Activated CD4-positive, alpha-beta T cell treated with anti-CD3 and anti-CD28 coated beads for 48 hours (primary cell): ENCODE results near the gene GRIA1.

ENCODE experiments used
- DNase-seq: peaks from one replicate; pipeline ENCODE4 v3.0.0-alpha.2; 2020

GRIA1 gene

DNA sequence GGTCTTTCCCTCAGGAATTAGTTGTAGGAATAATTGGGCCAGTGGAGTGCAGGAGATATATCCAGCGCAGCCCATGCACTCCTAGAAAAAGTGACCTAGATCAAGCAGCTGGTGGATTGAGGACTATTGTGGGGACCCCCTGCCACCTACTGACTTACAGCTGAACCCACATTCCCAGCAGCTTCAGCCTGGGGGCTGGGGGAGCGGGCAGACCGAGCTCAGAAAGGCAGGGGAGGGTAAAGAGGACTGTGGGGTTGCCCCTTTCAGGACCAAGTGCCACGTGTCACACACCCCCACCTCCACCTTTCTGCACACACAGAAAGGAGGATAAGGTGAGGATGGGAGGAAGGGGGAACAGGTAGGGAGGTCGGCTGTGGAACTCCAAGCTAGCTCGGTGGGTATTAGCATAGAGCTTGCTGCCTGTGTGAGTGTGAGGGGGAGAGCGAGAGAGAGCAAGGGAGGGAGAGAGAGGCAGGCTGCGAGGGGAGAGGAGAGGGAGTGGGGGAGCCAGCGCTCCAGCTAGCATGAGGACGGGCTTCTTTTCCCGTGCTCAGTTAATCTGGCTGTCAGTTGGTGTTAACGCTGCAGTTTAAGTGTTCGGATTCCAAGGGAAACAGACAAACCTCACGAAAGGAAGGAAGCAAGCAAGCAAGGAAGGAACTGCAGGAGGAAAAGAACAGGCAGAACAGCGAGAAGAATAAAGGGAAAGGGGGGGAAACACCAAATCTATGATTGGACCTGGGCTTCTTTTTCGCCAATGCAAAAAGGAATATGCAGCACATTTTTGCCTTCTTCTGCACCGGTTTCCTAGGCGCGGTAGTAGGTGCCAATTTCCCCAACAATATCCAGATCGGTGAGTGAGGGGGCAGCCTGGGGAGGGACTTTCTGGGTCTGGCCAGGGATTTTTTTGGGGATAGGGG lies at the start of gene GRIA1:
Gene GRIA1, plus strand, starts transcription at position 553 of the 920 bp plus-strand sequence.
- no peak for DNase-seq

DNA sequence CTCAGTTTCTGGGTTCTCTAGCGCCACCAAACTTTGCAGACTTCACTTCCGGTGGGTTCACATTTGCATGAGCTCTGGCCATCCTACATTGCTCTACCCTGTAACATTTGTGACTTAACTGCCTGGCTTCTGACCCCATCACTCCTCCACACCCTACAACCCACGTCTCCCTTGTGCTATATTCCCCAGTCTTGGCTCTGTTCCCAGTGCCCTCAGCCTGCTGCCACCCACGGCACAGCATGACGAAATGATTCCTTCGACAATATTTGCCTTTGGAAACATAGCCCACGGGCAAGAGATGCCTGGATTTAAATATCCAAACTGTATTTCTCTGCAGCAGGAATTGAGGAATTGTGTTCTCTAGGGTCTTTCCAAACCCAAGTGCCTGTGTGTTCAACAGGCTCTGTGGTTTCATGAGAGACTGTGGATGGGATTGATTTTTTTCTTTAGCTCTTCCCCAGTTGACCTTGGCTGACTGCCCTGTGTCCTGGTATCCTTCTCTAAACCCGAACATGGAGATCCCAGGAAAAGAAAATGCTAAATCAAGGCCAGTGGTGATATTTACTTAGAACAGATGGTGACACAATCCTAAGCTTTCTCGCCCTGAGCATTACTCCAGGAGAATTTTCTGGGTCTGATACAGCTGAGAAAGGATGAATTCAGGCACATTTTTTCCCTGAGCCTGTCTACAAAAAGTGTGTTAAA lies 44.4 kb upstream of the GRIA1 start:
- DNase-seq: no peak

DNA sequence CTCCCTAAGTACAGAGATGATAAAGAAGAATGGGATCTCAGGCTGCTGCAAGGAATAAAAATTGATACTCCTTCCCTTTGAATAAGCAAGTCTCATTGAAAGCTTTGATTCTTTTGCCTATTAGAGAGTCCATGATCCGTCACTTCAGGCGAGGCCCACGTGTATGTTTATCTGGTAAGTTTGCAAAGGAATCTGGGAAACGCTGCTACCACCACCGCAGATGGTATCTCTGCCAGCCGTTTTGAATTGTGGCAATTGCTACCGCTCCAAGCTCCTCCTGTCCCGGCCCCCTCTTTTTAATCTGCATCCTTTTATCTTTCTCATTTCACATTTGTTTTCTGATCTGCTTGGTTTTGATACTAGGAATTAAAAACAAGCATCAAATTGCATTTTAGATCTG lies 42.9 kb upstream of the GRIA1 start:
- no peak for DNase-seq

DNA sequence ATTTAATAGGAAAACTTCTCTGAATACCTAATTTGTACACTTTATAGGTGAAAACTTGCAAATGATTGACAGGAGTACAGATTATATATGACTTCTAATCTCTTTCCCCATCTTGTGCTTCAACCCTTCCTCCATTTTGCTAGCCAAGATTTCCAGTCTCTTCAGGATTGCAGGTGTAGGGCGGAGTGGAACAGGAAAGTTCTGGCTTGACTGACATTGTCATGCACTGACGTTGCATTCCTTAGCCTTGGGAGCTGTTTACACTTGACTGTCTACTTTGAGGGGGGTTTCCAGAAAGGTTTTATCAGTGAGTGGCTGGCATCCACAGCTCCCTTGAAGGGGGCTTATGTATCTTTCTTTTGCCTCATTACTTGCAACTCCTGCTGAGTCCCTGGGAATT lies 34.1 kb upstream of the GRIA1 start:
- DNase-seq: no peak

DNA sequence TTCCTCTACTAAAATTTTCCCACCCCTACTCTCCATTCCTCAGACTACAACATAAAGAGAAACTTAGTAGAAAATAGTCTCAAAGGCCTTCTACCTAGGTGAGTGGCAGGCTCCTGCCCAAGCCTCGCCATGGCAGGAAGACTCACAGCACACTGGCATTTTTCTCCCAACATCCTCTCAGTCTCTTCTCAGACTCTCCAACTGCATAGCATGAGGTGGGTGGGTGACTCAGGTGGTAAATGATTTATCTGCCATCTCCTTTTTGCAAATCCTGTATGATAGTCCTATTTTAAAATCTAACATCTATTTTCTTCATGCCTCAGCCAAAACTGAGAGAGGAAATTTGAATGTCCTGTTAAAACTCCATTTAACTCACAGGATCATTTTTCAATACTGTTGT lies 33.5 kb upstream of the GRIA1 start:
- no peak for DNase-seq

DNA sequence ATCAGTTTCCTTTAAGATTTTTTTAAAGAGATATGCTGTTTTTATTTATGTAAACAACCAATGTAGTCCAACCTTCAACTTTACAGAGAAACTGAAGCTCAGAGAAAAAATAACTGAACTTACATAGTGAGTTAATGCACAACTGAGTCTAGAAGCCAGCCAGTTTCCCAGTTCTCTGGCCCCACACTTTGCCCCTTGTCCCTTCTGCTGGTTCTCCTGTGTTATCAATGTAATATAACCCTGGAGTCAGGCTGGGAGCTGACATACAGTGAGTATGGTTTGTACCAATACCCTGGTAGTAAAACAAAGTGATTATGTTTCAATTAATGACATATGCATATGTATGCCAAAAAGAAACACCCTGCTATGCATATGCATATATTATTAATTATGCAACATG lies 32.2 kb upstream of the GRIA1 start:
- DNase-seq: no peak

DNA sequence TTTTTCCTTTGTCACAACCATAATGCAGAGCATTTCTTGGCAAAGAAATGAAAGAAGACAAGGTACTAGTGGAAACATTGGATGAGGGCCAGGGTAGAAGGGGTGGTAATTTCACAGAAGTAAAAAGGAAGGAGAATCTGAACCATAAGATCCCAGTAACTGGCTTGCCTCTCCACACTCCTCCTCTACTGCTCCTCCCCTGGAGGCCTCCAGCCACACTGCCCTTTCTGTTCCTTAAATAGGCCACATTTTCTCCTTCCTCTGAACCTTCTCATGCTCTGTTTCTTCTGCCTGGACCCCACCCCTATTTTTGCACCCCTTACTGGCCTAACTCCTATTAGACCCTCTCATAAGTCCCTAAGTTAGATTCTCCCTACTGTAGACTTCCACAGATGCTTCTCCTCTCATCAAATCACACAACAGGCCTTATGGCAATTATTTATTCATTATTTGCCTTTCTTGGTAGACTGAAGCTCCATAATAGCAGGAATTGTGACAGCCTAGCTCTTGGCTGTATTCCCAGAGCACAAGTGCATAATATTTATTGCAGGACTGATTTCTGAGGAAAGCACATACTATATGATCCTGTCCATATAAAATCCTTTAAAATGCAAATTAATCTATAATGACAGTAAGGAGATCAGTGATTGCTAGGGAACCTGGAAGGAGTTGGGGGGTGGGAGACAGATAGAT lies 31.3 kb upstream of the GRIA1 start:
- DNase-seq: no peak

DNA sequence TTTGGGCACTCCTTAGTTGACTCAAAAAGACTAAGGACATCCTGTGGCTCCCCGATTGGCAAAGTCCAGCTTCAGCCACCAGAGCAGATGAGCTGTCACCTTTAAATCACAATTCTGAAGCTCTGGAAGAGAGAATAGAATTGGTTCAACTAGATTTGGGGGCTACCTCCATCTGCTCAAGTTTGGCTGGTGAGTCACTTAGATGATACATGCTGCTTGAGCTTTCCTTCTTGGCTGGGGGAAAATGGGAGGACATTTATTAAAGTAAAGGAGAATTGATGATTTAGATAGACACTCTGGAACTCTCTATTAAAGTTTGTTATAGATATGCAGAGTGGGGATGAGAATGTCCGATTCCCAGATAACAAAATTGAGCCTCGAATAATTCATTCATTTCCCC lies 30.0 kb upstream of the GRIA1 start:
- DNase-seq: no peak

DNA sequence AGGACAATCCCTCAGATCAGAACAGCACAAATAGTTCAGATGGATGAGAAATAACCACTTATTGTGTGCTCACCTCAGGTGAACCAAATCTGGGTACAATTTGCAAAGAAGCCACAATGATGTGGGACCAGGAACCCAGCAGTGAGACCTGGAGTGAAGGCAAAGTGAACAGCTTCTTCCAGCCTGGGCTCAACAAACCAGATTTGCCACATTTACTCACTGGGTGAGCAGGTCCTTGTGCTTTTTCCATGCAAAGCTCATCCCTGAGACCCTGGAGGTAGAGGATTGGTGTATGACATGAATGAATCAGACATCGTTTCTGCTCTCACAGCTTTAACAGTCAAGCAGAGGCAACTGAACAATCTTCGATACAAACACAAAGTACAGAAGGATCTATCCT lies 29.1 kb upstream of the GRIA1 start:
- no peak for DNase-seq

DNA sequence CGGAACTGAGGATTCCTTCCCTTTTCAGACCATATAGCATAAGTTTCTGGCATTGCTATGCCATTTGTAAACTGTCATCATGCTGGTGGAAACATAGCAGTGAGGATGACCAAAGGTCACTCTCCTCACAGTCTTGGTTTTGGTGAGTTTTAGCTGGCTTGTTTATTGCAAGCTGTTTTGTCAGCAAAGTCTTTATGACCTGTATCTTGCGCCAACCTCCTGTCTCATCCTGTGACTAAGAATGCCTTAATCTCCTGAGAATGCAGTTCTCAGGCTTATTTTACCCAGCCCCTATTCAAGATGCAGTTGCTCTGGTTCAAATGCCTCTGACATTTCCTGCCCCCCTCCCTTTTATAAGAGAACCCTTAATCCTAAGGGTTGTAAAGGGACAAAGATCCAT lies 26.7 kb upstream of the GRIA1 start:
- no peak for DNase-seq

DNA sequence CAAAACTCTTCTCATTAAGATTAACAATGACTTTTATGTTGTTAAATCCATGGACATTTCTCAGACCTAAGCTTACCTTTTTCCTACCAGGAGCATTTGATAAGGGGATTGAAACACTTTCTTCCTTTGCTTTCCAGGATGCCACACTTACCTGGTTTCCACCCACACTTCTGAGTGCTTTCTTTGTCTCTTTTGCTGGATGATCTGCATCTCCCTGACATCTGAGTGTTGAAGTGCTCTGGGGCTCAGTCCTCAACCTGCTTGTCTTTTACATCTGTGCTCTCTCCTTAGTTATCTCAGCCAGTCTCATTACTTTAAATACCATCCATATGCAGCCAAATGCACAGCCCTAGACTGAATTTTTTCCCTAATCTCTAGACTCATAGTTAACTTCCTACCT lies 22.9 kb upstream of the GRIA1 start:
- no peak for DNase-seq

DNA sequence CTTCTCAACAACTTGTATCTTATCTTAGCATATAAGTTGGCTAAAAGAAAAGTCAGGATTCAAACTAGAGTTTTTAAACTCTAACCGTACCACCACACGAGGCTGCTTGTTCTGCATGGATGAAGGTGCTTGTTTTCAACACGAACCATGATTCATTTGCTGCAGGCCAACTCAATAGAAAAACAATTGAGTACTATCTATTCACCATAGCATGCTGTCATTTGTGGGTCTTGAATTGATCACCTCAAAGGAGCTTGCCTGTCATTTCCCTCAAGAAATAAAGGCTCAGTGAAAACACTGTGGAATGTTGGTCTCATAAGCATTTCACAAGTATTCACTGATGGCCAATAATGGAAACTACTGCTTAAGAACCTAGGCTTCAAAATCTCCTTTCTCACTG lies 21.0 kb upstream of the GRIA1 start:
- DNase-seq: no peak

DNA sequence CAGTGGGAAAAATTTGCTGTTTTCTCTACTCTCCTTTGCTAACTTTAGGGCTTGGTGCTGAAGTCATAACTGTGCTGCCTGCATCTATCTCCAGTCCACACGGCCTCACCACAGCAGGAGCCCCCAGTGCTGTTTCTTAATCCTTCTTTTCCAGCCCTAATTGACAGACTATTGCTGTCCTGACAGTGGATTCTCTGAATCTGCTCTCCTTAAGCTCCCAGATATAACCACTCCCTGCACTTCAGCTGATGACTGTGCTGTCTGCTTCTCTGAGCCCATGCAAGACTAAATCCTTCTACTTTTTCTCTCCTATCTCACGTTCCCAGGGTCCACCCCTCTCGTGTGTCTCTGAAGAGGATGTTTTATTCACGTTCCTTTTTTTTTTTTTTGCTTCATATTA lies 19.7 kb upstream of the GRIA1 start:
- no peak for DNase-seq

DNA sequence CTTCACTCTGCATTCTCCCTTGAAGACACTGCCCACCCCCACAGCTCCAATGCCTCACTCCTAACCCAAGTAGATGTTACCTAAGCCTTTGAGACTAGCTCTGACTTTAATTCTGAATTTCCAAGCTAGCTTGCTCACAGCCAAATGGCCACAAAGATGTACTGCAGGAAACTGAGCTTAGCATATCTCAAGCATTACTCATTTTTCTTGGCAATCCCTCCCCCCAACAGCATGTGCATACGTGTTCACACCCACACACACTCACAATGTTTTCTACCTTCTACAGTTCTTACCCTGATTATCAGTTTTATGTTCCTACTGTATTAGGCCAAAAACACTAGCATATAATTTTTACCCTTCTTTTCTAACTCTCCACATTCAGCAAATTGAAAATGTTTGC lies 13.7 kb upstream of the GRIA1 start:
- no peak for DNase-seq

DNA sequence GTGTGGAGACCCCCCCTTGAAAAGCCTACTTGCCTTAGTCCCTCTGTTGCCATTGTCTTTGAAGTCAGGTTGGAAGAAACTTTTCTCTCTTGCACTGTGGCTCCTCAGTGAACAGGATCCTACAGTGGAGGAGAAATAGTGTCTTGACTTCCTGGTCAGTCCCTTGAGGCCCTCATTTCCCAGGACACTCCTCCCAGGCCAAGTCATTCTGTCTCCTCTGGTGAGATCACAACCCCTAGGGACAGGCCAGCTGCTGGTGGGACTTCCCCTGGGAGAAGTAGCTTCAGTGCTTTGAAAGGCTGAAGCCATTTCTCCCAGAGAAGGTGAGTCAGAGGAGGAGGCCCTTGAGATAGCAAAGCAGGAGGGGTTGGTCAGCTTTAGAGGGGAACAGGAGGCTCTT lies 10.1 kb upstream of the GRIA1 start:
- DNase-seq: no peak

DNA sequence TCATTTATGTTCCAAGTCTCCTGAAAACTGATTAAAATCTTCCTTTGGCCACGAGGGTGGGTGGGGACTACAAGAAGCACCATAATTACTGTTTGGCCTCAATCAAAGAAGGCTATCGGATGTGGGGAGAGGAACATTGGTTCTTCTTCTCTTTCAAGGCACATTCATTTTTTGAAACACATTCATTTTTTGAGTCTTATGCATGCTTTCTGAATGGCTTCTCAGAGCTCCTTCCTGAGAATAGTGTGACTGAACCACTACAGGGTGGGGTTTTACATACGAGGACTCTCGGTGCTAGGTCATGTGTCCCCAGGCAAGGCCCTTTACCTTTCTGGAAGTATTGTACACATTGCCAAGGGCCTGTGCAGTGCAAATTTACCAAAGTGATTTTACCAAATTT lies 7.0 kb upstream of the GRIA1 start:
- no peak for DNase-seq

DNA sequence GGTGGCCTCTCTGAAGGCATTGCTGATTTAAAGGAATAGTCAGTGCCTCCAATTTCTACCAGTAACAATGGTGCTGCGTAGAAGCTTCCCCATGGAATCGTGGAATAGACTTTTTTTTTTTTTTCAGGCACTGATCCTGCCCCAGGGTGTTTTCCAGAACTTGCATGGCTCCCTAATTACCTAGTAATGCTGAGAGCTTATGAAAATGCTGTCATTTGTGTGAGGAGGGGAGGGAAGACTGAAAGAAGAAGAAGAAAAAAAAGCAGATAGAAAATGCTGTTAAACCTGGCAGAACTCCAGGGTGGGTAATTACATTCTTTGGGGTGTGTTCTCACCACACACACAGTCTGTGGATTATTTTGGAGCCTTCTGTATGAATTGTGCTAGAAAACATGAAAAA lies 4.8 kb upstream of the GRIA1 start:
- no peak for DNase-seq

DNA sequence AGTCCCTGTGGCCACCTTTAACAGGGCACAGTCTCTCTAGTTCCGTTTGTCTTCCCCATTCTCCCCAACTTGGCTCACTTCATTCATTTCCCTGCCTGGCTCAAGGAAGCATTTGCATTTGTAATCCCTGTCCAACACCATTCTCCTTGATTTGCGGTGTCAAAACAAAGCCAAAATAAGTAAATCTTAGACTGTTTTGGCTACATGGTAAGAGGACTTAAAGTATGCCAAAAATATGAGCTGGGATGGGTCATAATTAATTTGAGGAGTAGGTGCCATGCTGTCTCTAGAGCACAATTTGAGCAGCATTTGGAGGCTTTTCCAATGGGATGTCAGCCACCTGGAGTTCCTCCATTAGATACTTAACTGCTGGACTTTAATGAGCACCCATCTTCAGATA lies 3.7 kb upstream of the GRIA1 start:
- DNase-seq: no peak

DNA sequence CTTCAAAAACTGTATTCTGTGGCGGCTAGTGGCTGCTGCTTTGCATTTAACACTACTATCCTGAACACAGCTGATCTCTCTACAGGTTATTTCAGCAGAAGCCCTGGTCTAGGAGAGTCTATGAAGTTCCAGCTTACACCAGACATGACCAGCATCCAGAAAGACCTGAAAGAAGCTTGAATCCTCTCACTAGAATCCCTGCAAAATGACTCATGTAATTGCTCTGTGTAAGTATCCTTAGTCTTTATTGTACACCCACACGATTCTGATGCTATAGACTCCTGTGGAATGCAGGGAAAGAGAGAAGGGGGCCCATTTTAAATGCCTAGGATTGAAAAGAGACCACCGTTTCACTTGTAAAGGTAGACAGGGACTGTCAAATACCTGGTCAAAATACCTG lies 859 bp upstream of the GRIA1 start:
- no peak for DNase-seq

DNA sequence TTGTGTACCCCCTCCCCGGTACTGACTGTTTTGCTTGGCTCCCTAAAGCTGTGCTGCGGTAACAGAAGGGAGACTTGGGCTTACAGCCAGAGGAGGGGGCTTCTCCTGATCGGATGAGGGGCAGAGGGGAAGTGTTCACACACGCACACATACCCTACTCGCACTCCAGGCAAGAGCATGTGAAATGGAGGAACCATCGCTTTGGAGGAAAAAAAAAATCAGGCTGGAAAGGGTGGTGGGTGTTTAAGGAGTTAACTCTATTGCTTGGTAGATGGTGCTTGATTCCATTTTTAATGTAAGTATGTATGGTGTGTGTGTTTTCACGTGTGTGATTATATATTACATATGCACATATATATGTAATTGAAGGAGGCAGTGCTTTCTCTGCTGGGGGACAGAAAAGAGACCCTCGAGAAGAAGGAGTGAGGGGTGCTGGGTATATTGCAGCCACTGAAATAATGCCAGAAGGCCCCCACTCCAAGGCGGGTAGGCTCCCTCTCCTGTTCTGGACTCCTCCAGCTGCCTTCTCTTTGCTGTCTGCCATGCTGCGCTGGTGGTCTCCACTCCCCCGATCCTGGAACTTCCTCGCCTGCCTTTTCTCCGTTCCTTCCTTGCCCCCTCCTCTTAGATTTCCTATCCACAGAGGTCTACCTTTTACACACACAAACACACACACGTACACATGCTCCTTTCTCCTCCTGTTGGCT lies 721 bp downstream of the GRIA1 start:
- DNase-seq: no peak

DNA sequence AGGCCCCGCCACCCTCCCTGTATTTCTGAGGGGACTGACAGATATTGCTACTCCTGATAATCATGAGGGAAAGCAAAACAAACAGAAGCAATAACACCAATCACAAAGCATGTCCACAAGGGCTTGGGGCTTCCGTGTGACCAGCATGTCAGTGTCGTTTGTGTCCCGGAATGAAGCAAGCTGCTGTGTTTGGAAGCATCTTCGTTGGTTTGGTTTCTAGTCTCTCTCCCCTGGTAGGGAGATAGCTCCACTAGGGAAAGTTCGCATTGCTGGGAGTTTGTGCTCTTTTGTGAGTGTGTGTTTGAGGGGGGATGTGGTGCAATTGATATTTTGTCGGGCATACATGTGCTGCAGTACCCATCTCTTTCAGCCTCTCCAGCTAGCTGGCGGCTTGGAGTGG lies 1.4 kb downstream of the GRIA1 start:
- DNase-seq: no peak

DNA sequence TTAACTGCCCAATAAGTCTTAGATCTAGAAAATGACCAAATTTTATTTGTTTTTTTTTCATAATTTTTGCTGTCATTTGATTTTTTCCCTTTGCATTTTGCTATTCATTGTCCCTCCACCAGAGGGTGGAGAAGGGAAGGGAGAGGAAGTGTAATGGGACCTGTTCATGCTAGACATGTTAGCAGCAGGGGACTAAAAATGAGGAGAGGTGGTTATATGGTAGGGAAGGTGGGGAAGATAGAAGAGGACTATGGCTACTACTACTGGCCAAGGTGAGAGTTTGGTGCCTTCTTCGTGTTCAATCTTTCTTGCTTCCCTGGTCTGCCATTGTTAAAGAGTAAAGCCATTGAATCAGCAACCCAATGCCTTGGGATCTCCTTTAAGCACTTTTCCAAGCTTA lies 6.4 kb downstream of the GRIA1 start:
- no peak for DNase-seq

DNA sequence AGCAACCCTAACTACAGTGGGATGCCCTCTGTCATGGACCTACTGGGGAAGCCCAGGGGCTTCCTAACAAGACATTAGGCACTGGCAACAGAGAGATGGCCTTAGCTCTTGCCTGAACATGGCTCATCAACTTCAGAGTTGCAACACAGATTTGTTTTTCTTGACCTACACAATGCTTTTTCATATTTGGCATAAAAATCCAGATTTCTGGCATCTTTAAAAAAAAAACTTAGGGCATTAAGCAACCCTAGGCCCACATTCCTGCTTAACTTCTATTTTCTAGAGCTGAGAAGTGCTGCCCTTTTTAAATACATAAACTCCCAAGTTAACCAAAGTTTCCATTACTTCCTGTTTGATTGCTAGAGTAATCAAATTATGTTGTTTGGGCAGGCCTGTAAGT lies 8.0 kb downstream of the GRIA1 start:
- DNase-seq: no peak
